Medulla oblongata (tissue), 1 donor: ENCODE results near the gene CHORDC1.
"Not testable (repeated sequence)": the region's sequence is repeated elsewhere in the genome, so short reads cannot be mapped to it uniquely, and the experiment has no call there.

Experiments
- DNase-seq: peaks from one replicate; pipeline ENCODE4 v3.0.0-alpha.2; 2015; ENCODE audit errors: extremely low spot score

The CHORDC1 gene

DNA sequence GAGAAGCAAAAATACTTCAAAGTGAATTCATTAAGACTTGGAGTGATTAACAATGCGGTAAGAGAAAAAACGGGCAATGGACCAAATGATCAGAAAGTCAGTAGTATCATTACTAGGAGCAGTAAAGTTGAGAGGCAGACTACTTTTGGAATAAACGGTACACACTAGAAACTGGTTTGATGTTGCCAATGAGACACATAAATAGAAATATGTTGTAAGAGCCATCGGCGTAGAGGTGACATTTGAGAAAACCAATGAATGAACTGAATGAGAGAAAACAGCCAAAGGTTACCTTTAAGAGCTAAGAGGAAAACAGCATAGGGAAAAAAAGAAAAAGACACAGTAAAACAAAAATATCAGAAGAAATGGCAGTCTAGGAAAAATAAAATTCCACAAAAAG, 6.2 kb downstream of the CHORDC1 start:
- no peak for DNase-seq

- no peak for DNase-seq
Measured at GRCh38 chr11:90213322-90213721, 9.5 kb downstream of the CHORDC1 start.

GRCh38 chr11:90208857-90209256, 14.0 kb downstream of the CHORDC1 start:
- no peak for DNase-seq

GRCh38 chr11:90207992-90208391, 14.9 kb downstream of the CHORDC1 start:
- not testable (repeated sequence) for DNase-seq

DNA sequence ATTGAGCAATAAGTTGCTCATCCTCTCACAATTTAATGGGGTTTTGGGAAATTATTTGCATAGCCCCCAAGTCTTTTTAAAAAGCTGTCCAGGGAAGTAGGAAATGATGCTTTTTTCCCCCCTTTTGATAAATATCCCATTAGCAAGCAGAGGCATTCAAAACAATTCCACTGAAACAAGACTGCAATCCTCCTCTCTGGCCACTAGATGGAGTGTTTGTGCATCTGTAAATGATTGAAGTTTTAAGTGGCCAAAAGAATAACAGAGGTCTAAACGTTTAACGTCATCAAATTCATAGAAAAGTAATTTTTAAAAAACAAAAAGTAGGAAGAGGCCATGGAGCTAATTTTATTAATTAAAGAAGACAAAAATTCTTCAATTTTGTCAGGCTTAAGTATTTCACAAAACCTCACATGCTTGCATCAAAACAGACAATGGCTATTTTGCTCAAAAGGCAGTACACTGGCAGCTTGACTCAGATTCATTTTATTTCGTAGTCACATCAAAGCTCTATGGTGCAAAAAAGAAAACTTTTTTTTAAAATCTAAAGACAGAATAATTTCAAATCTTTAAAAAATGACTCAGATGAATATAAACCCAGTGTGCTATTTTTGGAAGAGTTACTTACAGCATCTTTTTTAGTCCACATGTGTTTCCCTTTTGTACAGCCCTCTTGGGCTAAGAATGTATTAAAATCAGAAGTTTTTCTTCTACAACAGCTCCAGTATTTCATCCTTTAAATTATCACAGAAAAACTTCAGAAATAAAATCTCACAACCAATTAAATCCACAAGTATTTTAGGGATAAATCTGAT, 17.8 kb downstream of the CHORDC1 start:
- peak; percentile 79 for DNase-seq

GRCh38 chr11:90204407-90204806, 18.4 kb downstream of the CHORDC1 start:
- DNase-seq, result no peak

- no peak for DNase-seq
Measured at GRCh38 chr11:90202342-90202741, 20.5 kb downstream of the CHORDC1 start.

GRCh38 chr11:90197377-90197776, 25.5 kb downstream of the CHORDC1 start:
- DNase-seq, result no peak

DNA sequence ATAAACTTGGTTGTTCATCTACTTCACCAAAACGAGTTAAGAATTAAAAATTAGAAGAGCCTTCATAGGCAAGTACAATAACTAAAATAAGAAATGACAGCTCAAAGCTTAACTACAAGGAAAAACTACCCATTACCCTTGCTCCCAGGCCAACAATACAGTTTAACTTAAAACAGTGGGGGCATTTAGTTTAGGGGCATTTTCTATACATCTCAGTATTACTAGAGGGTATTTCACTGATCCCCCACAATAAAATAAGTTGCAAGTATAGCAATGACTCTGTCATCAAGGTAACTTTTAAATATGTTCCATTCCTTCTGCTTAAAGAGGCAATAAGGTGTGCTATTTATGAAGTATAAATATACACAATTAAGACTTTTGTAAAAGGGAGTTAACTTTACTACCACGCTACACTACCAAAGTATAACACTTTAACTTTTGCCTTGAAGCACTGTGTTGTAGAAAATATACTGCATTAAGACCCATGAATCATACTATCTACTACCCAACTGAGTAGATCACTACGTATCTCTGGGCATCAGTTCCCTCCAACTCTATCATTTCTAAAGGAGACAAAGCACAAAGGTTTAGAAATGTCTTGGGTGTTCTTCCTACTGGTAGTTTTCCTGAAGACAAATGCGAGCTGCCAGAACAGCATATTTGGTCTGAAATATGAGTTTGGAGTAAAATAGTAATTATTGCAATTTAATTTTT, 29.8 kb downstream of the CHORDC1 start:
- DNase-seq, result no peak

GRCh38 chr11:90189011-90189410, 33.8 kb downstream of the CHORDC1 start:
- no peak for DNase-seq

GRCh38 chr11:90187839-90188238, 35.0 kb downstream of the CHORDC1 start:
- no peak for DNase-seq

DNA sequence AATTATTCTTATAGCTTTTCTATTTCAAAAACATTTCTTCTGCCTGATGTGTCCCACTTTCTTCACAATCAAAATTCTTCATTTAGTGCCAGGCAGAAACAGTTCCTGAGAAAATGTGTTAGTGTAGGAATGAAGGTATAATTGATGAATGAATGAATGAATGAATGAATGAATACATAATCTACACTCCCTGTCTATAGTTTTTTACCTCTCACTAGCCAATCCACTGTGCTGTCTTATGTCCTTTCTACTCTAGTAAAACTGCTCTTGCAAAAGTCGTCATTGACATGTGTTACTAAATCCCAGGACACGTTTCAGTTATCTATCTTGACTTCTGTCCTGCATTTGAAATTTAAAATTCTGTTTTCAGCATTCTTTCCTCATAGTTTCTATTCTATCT, 42.9 kb downstream of the CHORDC1 start:
- no peak for DNase-seq

DNA sequence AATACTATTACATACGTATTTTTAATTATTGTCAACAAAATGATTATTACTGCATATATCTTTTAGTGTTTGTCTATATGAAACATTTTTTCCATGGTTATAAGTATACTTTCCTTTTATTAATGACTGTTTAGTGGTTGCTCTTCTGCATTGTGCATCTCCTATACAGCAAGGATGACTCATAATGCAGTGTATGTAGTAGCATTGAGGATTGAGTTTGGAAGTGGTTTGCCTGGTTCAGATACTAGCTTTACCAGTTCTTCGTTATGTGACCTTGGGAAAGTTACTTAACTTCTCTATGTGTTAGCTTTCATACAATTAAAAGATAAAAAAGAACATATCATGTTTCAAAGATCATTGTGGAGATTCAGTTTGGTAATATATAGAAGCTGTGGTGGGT, 44.1 kb downstream of the CHORDC1 start:
- DNase-seq, result no peak

DNA sequence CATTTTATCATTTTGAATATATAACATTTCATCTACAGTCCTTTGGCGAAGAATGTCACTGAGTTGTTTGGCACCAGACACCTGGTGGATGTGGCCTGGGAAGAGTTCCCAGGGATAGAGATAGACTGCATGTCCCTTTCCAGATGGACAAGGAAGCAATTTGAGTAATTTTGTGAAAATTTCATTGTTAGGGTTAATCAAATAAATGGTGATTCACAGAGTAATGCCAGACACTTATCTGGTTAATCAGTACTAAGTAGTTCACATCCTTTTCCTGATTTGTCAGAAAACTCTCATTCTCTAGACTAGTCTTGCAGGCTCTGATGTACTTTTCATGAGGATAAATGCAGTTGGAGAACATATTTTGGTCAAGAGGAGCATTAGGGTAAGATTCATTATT, 46.8 kb downstream of the CHORDC1 start:
- no peak for DNase-seq

DNA sequence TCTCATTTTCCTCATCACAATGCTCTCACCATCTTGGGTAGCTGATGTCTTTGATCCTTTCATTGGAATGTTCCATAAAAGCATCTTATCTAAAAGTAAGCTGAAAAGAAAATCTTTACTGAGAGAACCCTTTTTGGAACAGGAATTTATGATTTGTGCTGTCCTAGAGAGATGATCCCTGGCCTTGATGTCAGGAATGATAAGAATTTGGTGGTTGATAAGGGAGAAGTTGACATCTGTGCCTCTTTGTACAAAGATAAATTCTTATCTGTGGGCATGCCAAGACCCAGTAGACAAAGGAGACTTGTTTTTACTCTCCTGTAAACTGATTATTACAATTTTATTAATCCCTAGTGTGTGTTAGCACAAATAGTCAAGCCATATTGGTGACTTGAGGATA, 51.5 kb downstream of the CHORDC1 start:
- no peak for DNase-seq

DNA sequence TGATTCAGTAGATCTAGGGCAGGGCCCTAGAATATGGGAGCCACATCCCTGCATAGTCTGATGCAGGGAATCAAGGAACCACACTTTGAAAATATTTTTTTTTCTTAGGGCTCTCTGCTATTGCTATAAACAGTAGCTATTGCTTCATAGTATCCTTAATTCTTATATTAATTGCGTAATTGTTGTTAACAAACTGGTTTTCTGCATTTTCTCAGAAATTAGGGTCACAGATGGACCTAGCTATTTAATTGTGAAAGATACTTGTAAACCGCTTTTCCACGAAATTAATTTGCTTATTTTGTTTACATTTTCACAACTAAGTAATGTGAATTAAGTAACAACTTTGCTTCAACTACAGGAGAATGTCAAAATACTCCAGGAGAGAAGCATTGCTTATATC, 54.3 kb downstream of the CHORDC1 start:
- no peak for DNase-seq

GRCh38 chr11:90167704-90168103, 55.1 kb downstream of the CHORDC1 start:
- not testable (repeated sequence) for DNase-seq

GRCh38 chr11:90166982-90167573, 55.8 kb downstream of the CHORDC1 start:
- DNase-seq, result not testable (repeated sequence)
